Measurements from ENCODE around the gene MYO1G.
"Not testable (repeated sequence)": the region's sequence is repeated elsewhere in the genome, so short reads cannot be mapped to it uniquely, and the experiment has no call there.

The MYO1G gene

DNA sequence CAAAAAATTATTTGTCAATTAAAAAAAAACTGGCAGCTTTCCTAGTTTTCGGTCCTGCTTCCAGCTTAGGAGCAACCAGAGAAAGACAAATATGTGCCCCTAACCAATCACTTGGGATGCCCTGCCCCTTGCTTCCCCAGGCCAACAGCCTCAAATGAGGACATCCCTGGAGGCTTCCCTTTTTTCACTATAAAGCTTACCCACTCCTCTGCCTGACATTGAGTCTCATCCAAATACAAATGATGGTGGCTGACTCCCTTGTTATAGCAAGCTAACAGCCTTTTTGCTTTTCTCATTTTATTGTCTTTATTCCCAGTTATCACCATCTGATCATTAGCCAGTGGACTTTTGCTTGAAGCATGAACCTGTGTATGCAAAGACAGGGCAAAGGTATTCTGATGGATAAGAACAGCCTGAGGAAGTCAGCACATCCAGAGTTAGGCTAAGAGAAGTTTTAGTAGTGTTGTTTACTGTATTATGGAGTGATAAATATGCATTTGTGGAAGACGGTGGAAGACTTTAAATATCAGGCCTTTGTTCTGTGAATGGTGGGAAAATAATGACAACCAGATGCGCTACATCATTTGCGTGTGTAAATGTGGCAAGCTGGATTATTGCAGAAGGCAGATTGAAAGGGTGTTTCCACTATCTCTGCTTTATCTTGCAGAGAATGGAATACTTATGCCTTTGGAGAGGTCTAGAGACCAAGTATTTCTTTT, 19.5 kb upstream of the MYO1G start:
- no peak for DNase-seq

- no peak for DNase-seq
Measured at GRCh38 chr7:44995555-44996493, 17.0 kb upstream of the MYO1G start.

GRCh38 chr7:44994877-44995554, 16.2 kb upstream of the MYO1G start:
- no peak for DNase-seq

- DNase-seq, result not testable (repeated sequence)
Measured at GRCh38 chr7:44992004-44992795, 13.4 kb upstream of the MYO1G start.

- no peak for DNase-seq
Measured at GRCh38 chr7:44990109-44991023, 11.6 kb upstream of the MYO1G start.

DNA sequence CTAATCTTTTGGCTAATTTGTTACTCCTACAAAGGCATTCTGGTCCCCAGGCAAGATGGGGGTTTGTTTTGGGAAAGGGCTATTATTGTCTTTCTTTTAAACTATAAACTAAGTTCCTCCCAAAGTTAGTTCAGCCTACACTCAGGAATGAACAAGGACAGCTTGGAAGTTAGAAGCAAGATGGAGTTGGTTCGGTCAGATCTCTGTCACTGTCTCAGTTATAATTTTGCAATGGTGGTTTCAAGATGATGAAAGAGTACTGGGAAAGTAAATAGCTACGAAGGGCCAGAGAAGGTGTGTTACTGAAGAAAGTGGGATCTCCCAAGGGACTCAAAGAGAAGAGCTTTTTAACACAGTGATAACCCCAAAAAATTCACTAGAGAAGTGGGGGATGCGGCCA, 10.3 kb upstream of the MYO1G start:
- DNase-seq, result no peak

DNA sequence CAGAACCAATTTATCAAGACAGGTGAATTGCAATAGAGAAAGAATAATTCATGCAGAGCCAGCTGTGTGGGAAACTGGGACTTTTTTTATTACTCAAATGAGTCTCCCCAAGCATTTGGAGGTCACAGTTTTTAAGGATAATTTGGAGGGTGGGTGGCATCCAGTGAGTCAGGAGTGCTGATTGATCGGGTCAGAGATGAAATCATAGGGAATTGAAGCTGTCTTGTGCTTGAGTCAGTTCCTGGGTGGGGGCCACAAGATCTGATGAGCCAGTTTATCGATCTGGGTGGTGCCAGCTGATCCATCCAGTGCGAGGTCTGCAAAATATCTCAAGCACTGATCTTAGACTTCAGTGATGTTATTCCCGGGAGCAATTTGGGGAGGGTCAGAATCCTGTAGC, 9.9 kb upstream of the MYO1G start:
- no peak for DNase-seq

GRCh38 chr7:44987996-44988395, 9.2 kb upstream of the MYO1G start:
- no peak for DNase-seq

GRCh38 chr7:44987457-44987856, 8.6 kb upstream of the MYO1G start:
- no peak for DNase-seq

DNA sequence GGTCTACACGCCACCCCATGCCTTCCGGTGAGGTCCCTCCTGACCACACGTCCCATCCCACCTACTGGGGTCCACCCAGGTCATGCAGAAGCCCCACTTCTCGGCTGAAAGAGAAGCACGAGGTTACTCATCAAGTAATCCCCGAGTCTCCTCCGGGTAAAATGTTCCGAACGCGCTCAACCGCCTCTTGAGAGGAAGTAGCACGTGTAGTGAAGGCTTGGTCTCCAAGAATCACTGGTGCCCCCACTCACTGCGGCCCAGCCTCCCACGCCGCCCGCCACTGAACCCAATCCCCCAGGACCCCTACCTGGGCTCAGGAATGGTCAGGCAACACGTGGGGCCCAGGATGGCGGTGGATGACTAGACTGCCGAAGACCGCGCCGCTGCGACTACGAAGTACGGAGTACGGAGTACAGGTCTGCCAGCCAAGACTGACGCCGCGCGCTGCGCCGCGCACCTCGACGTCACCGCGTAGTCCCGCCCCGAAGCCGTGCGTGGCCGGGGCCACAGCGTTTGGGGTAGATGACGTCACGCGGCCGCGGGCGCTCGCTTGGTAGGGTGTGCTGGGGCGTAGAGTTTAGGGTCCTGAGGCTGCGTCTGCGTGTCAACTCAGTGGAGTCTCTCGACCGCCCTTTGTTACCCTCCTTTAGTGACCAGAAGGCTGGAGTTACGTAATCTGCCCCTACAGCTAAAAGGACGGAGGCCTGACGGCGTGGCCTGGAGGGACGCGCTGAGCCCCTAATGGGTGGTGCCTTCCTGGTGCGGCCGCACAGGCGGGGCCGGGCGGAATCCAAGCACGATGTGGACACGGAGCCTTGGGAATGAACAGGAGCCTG, 7.6 kb upstream of the MYO1G start:
- peak; percentile 96 for DNase-seq

DNA sequence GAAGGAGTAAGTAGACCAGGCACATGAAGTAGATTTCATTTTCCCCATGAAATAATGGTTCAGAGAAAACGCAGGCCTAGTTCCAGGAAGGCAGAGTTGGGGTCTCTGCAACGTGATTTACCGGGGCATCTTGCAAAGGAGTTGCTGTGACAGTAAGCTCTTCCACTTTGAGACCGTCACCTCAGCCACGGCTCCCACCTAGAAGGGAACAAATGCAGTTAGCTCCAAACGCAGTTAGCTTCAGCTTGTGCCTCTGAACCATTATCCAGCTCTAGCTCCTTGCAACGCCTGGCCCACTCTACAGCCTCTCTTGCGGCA, 7.0 kb upstream of the MYO1G start:
- DNase-seq, result no peak

DNA sequence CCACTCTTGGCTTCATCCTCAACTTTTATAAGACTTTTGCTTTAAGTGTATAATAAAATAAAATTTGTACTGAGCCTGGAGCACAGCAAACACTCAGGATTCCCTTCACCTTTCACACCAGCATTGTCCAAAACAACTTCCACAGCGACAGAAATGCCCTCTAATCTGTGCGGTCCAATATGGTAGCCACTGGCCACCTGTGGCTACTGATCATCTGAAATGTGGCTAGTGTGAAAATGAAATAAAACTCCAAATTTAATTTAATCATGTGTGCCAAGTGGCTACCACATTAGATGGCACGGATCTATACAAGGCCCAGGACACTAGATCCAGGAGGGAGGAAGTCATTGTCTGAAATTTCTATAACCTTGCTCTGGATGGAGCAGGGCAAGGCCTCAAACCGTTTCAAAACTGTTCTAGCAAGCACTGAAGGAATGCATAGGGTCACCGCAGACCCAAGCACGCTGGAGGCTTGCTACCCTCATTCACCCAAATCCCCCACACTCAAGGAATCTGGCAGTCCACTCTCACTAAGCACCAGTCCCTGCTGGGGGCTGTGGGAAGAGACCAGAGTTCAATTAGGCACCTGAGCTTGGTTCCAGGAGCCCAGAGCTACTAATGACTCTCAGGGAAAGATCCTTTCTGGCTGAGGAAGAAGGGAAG, 6.3 kb upstream of the MYO1G start:
- DNase-seq, result no peak

DNA sequence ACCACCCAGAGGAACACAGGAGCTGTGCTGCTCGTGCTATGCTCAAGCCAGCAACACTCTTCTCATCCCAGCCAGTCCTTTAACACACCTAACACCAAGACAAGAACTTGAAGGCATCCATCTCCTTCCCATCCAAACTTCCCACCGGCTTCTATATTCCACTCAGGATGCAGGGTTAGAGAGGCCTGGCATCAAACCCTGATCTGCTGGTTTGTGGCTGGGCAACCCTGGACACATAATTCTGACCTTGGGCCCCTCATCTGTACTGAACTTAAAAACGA, 5.6 kb upstream of the MYO1G start:
- no peak for DNase-seq

DNA sequence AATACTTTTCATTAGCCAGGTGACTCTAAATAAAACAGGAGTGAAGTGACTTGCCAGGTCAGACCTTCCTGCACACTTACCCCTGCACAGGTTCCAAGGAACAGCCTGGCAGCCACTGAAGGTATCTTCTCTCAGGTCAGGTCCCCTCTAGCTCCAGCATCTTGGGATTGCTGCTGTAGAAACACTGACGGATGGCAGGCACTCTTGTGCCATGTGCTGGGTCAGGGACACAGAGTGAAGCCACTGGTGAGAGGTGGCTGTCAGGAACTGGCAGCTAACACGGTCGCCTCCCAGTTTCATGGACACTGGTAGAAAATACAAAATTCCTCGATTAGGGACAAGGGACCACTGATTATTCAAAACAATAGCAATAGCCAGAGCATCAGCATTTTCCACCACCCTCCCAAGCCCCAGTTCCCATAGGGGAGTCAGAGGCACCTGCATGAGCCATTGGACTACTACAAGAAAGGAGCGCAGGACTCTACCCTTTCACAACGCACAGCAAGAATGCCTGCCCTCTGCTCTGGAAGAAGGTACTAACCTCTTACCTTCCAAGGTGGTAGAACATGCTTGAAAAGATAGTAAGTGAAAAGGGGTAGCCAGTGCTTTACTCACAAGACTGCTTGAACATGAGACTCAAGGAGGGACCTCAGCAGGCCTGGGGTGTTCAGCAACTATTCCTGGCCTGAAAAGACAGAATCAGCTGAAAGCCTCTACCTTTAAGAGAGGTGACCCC, 5.1 kb upstream of the MYO1G start:
- DNase-seq, result no peak

DNA sequence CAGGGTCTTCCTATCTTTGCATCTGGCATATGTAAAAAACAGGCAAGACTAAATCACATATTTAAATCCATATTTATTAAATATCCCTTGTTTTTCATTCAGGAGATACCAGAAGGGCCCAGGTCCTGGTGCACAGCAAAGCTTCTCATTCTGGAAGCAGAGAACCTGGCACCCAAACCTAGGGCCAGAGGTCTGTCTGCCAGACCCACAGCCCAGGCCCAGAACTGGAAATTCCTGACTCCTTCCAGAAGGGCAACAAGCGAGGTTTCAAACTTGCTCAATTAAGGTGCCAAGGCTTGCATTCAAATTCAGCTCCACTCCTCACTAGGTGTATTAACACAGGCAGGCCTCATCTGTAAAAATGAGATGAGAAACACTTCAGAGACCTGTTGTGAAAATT, 4.2 kb upstream of the MYO1G start:
- no peak for DNase-seq

- DNase-seq, result no peak
Measured at GRCh38 chr7:44982535-44982923, 3.7 kb upstream of the MYO1G start.

DNA sequence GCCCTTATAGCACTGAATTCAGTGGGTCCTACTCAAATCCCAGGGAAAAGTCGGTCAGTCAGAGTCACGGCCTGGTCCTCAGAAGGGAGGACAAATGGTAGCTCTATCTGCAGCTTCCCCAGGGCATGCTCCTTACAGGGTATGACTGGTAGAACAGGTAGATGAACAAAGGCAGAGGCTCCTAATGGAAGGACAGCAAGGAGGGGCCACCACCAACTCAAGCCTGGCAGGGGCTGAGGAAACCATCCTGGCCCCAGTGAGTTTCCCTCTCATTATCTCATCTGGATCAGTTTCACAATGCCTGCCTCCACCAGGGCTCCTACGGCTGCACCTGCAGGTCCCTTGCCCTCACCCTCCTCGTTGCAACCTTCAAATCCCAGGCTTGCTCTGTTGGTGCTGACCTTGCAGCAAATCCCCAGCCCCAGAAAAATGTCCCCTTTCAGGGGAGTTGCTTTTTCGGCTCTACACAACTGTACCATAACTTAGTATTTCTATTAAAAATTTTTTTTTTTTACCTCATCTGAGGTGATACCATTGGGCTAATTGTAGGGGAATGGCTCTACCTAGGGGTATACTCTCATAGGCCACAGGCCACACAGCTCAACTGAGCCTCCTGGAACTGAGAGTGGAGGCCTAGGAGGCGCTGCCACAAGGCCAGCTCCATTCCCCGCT, 2.4 kb upstream of the MYO1G start:
- DNase-seq, result peak; percentile 64

- DNase-seq, result peak; percentile 100
Measured at GRCh38 chr7:44980393-44981034, 1.7 kb upstream of the MYO1G start.
